Measurements from ENCODE around the gene HEG1.

Gene HEG1

DNA sequence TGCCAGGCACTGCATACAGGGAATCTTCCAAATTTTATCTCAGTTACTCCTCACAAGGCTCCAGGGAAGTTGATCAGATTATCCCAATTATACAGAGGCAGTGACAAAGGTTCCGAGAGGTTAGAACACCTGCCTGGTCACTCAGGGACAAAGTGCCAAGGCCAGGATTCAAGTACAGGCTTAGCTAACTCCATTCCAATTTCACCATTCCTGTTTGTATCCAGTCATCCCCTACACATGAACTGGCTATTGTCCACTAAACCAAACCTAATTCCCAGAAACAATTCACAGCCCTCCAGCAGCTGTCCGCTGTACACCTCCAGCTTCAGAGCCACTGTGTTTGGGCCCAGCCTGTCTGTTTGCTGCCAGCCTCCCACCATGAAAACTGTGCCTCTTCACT lies 137.3 kb downstream of the HEG1 start:
- TF ChIP-seq, protein P1, sequence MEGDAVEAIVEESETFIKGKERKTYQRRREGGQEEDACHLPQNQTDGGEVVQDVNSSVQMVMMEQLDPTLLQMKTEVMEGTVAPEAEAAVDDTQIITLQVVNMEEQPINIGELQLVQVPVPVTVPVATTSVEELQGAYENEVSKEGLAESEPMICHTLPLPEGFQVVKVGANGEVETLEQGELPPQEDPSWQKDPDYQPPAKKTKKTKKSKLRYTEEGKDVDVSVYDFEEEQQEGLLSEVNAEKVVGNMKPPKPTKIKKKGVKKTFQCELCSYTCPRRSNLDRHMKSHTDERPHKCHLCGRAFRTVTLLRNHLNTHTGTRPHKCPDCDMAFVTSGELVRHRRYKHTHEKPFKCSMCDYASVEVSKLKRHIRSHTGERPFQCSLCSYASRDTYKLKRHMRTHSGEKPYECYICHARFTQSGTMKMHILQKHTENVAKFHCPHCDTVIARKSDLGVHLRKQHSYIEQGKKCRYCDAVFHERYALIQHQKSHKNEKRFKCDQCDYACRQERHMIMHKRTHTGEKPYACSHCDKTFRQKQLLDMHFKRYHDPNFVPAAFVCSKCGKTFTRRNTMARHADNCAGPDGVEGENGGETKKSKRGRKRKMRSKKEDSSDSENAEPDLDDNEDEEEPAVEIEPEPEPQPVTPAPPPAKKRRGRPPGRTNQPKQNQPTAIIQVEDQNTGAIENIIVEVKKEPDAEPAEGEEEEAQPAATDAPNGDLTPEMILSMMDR (IDR thresholded peaks at IDR 0.05), result no peak
- Histone ChIP-seq H3K36me3 (no peaks in the 10 kb centered on the region), H3K27me3 (no peaks in the 10 kb centered on the region), H3K4me3 (no peak overlapping the region), H3K27ac (no peak overlapping the region), H3K4me1 (no peaks in the 10 kb centered on the region), H3K9me3 (no peaks in the 10 kb centered on the region)
- intact Hi-C loops (cut with DNase I; ENCODE audit: low total_unique reads), result no loop called here
- no peak for DNase-seq

DNA sequence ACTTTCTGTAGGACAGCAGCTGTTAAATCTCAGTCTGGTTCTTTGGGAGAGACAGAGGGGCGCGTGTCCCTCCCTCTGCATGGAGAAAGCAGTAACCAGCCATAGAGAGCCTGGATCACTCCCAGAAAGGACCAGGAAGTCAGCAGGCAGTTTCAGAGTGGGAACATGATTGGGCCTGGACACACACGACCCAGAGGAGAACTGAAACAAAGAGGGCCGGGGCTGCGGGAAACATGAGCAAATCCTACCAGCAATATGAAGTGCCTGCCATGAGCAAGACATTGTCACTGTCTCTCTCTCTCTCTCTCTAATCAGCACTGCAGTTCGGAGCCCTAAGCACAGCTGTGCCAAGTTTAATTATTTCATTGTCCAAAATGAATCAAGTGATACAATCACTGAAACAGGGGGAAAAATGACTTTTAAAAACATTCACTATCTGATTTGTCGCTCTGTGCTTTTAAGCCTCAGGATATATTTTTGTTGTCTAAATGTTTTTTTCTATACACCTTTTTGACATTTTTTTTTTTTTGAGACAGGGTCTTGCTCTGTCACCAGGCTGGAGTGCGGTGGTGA lies 138.9 kb downstream of the HEG1 start:
- Histone ChIP-seq H3K27me3 (peaks cover 0 to 3% of the 10 kb centered on the region in 2 donors), H3K36me3 (no peaks in the 10 kb centered on the region), H3K9me3 (no peaks in the 10 kb centered on the region), H3K4me3 (no peak overlapping the region), H3K4me1 (no peaks in the 10 kb centered on the region), H3K27ac (no peak overlapping the region)
- intact Hi-C loops (cut with DNase I; ENCODE audit: low total_unique reads), result no loop called here
- TF ChIP-seq, protein P1 (IDR thresholded peaks at IDR 0.05), result no peak
- peak in 1 of 2 donors; percentile 51 for DNase-seq

All from tibial artery (tissue), 4 donors.